CD4-positive, alpha-beta memory T cell (primary cell): ENCODE measurements around the gene ACOX1. TPM values are rescaled to one million over a fixed set of nuclear protein-coding genes. Genes with fewer than 3 reads are reported as not detected.

Experiments used
- CTCF ChIA-PET: fragments of 350-600 bp; sonication (Branson Sonifier 250); formaldehyde crosslinking; loops from one replicate; lab custom pipeline; 2021; ENCODE audit warnings: inconsistent platforms; ENCODE audit not compliant: partially characterized antibody; lab: Charles Lee
- POLR2A ChIA-PET: fragments of 350-600 bp; sonication (Branson Sonifier 250); formaldehyde crosslinking; loops from one replicate; lab custom pipeline; 2021; ENCODE audit not compliant: partially characterized antibody; lab: Charles Lee
- DNase-seq, 5 donors: peaks; one replicate each; pipeline versions ENCODE4 v3.0.0 to v3.0.0-alpha.2; 2020 to 2022; ENCODE audit warnings: mixed read lengths in 1 of 5
- H3K27ac ChIP-seq: one replicate; pipeline ENCODE4 v1.7.0; 2013; ENCODE audit warnings: low read depth, low read length
- H3K27me3 ChIP-seq: 2 replicates; pipeline ENCODE4 v1.7.0; 2013; ENCODE audit warnings: mild to moderate bottlenecking, low read length, moderate library complexity; ENCODE audit not compliant: insufficient read depth
- H3K36me3 ChIP-seq: 2 replicates; pipeline ENCODE4 v1.7.0; 2013; ENCODE audit warnings: mild to moderate bottlenecking, low read length, moderate library complexity; ENCODE audit not compliant: insufficient read depth
- H3K4me1 ChIP-seq: 2 replicates; pipeline ENCODE4 v1.7.0; 2013; ENCODE audit warnings: mild to moderate bottlenecking, low read length, moderate library complexity; ENCODE audit not compliant: insufficient read depth
- H3K4me3 ChIP-seq, 2 donors: one replicate each; pipeline ENCODE4 v1.7.0; 2013; ENCODE audit warnings: low read length in 2 of 2, mild to moderate bottlenecking in 1 of 2
- H3K9me3 ChIP-seq, 2 donors: one replicate each; pipeline ENCODE4 v1.7.0; 2013; ENCODE audit warnings: low read length in 2 of 2, control low read depth in 1 of 2; ENCODE audit not compliant: control insufficient read depth in 1 of 2
- H3K27ac Mint-ChIP-seq, 7 donors: one replicate each; pipeline ENCODE4 v1.8.0; 2020 to 2021; ENCODE audit warnings: mixed read lengths in 7 of 7, mild to moderate bottlenecking in 6 of 7, inconsistent platforms in 3 of 7, moderate library complexity in 3 of 7
- H3K27me3 Mint-ChIP-seq, 2 donors: one replicate each; pipeline ENCODE4 v1.8.0; 2020 to 2021; ENCODE audit warnings: mixed read lengths in 2 of 2
- H3K36me3 Mint-ChIP-seq, 2 donors: one replicate each; pipeline ENCODE4 v1.8.0; 2020 to 2021; ENCODE audit warnings: mixed read lengths in 2 of 2, inconsistent platforms in 1 of 2, mild to moderate bottlenecking in 1 of 2
- H3K4me1 Mint-ChIP-seq, 4 donors: one replicate each; pipeline ENCODE4 v1.8.0; 2020 to 2021; ENCODE audit warnings: mixed read lengths in 4 of 4, mild to moderate bottlenecking in 1 of 4
- H3K4me3 Mint-ChIP-seq, 8 donors: one replicate each; pipeline ENCODE4 v1.8.0; 2020 to 2021; ENCODE audit warnings: mixed read lengths in 8 of 8, mild to moderate bottlenecking in 7 of 8, moderate library complexity in 6 of 8, inconsistent platforms in 3 of 8
- H3K9me3 Mint-ChIP-seq, 8 donors: one replicate each; pipeline ENCODE4 v1.8.0; 2020 to 2021; ENCODE audit warnings: mixed read lengths in 8 of 8, mild to moderate bottlenecking in 5 of 8, inconsistent platforms in 3 of 8, moderate library complexity in 1 of 8
- intact Hi-C: fragments of 100-400 bp; cut with micrococcal nuclease; formaldehyde crosslinking; loops from one replicate; pipeline ENCODE4 v1.15.1; 2023
- polyA plus RNA-seq, 2 donors: library from polyadenylated mRNA; unstranded; fragments of 300-500 nt; fragmentation: Illumina TruSeq; gene quantifications; one replicate each; pipeline ENCODE4 v1.2.3, GENCODE V29; 2021
- total RNA-seq, 2 experiments: library from RNA; stranded (reverse); gene quantifications; one replicate each; pipeline ENCODE4 v1.2.3, GENCODE V29; 2021

The ACOX1 gene
- total and polyA plus RNA-seq, 4 experiments from 2014 or later = 10.2 to 31.7 (median 22.4) TPM

DNA sequence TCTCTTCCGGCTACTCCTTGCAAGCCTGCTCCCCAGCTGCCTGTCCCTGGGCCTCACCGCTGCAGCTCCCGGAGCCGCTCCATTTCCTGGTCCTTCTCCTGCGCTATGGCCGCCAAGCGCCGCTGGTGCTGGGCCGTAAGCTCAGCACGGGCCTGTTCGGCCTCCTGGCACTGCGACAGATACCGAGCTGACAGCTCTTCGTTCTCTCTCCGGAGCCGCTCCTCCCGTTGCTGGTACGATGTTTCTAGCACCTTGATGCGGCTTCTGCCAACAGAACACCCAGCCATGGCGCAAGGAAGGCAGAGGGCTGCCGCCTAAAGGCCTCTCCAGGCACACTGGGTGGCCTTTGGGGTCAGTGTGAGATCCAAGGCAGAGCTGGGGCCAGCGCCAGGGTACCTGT lies 59.4 kb downstream of the ACOX1 start:
- no peak overlapping the region for H3K4me3 ChIP-seq
- no peak overlapping the region for H3K27ac ChIP-seq
- Mint-ChIP-seq H3K4me3 (no peak overlapping the region), H3K9me3 (no peaks in the 10 kb centered on the region), H3K27me3 (no peaks in the 10 kb centered on the region), H3K27ac (peak overlapping the region in 1 of 7 donors; percentile 61), H3K36me3 (peaks cover 4 to 10% of the 10 kb centered on the region in 2 donors), H3K4me1 (peaks cover 0 to 11% (median 4%) of the 10 kb centered on the region in 4 donors)
- ChIA-PET POLR2A (interaction anchor here (1.1 kb wide), 1 partner anchor 21 kb away, joined by 3 read pairs; the partner anchor contains the start of gene FBF1), CTCF (no interaction called here)
- intact Hi-C loops = no loop called here
- no peak for DNase-seq
- no peaks in the 10 kb centered on the region for H3K27me3 ChIP-seq
- H3K4me1 ChIP-seq = no peaks in the 10 kb centered on the region
- H3K36me3 ChIP-seq = no peaks in the 10 kb centered on the region
- H3K9me3 ChIP-seq = no peaks in the 10 kb centered on the region

DNA sequence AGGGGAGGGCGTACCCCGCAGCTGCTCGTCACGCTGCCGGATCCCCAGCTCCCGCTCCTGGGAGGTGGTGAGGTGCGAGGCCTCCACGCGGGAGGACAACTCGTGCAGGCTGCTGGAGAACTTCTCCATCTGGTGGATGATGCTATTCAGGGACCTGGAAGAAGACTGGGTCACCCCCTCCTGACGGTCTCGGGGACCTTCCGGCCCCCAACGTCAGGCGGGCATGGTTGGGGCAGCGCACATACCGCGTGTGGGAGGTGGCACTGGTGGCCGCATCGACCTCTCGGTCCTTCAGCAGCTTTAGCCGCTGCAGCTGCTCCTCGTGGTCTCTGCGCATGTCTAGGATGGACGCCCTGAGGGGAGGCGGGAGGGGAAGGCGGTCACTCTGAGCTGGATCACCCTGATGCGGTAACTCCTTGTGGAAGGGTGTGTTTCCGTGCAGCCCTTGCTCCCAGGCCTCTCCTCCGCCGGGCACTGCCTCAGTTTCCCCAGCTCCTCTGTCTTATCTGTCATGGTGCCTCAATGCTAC lies 61.0 kb downstream of the ACOX1 start:
- H3K4me3 Mint-ChIP-seq = no peak overlapping the region
- Histone ChIP-seq H3K36me3 (no peaks in the 10 kb centered on the region), H3K4me3 (no peak overlapping the region), H3K27ac (no peak overlapping the region), H3K9me3 (no peaks in the 10 kb centered on the region), H3K4me1 (no peaks in the 10 kb centered on the region), H3K27me3 (no peaks in the 10 kb centered on the region)
- H3K27me3 Mint-ChIP-seq = no peaks in the 10 kb centered on the region
- peak overlapping the region in 1 of 7 donors; percentile 55 for H3K27ac Mint-ChIP-seq
- intact Hi-C loops = no loop called here
- no peak for DNase-seq
- POLR2A ChIA-PET = no interaction called here
- H3K36me3 Mint-ChIP-seq = peaks cover 4 to 10% of the 10 kb centered on the region in 2 donors
- H3K4me1 Mint-ChIP-seq = peaks cover 0 to 11% (median 4%) of the 10 kb centered on the region in 4 donors
- H3K9me3 Mint-ChIP-seq = no peaks in the 10 kb centered on the region
- CTCF ChIA-PET = interaction anchor here (1.2 to 1.4 kb wide), 2 partner anchors 12 to 87 kb away, joined by 3 to 4 read pairs; no protein-coding TSS in a partner anchor

DNA sequence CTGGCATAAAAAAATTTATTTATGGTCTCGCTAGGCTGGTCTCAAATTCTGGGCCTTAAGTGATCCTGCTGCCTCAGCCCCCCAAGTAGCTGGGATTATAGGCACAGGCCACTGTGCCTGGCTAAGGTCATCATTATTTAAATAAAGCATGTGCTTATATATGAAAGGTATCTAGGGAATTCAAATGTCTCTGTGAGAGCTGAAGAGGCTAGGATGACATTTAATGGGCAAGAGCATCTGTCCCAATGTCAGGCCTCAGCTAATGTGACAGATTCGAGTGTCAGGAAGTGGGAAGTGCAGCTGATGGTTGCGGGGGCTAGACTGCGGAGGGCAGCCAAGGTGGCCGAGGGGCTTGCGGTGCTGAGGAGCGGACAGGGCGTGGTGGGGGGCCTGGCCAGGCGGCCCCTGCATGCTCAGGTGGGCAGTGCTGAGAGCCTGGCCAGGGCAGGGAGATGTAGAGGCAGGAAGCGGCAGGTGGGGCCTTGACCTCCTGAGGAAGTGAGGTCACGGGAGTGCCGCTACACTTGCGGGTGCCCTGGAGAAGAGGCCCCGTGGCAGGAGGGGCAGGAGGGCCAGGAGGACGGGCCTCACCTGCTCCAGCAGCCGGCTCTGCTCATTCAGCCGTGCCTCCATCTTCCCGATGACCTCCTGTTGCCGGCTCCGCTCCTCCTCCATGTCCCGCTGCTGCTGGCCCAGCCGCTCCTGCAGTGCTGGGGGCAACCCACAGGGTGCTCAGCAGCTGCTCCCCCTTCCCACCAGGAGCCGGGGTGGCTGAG lies 61.6 kb downstream of the ACOX1 start:
- peak overlapping the region in 4 of 7 donors; percentile 30 to 83 (median 62) for H3K27ac Mint-ChIP-seq
- Histone ChIP-seq H3K9me3 (no peaks in the 10 kb centered on the region), H3K27ac (no peak overlapping the region), H3K4me3 (no peak overlapping the region), H3K36me3 (no peaks in the 10 kb centered on the region), H3K27me3 (no peaks in the 10 kb centered on the region), H3K4me1 (no peaks in the 10 kb centered on the region)
- ChIA-PET POLR2A (no interaction called here), CTCF (interaction anchor here (1.0 to 1.4 kb wide), 3 partner anchors 11 to 164 kb away, joined by 3 to 4 read pairs (median 3); no protein-coding TSS in a partner anchor)
- H3K27me3 Mint-ChIP-seq = no peaks in the 10 kb centered on the region
- no peaks in the 10 kb centered on the region for H3K9me3 Mint-ChIP-seq
- peaks cover 4 to 8% of the 10 kb centered on the region in 2 donors for H3K36me3 Mint-ChIP-seq
- peaks cover 0 to 11% (median 4%) of the 10 kb centered on the region in 4 donors for H3K4me1 Mint-ChIP-seq
- intact Hi-C loops = no loop called here
- H3K4me3 Mint-ChIP-seq = peak overlapping the region in 4 of 8 donors; percentile 11 to 69 (median 33)
- no peak for DNase-seq

DNA sequence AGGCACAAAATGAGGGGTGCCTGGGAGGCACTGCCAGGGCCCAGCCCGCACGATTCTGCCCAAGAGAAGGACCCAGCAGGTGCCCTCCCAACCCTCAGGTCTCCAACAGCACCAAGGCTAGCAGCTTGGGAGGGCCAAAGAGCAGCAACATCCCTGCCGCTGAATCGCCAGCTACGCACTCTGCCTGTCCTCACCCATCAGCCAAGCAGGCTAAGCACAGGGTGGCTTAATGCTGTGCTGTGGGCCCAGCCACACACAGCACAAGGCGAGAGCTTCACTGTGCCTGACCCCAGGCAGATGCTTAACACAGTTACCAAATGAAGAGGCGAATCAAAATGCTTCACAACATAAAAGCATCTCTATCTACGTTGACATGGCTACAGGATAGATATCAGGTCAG lies 63.7 kb downstream of the ACOX1 start:
- POLR2A ChIA-PET = no interaction called here
- Histone ChIP-seq H3K9me3 (no peaks in the 10 kb centered on the region), H3K36me3 (no peaks in the 10 kb centered on the region), H3K27me3 (no peaks in the 10 kb centered on the region), H3K27ac (no peak overlapping the region), H3K4me3 (no peak overlapping the region), H3K4me1 (no peaks in the 10 kb centered on the region)
- H3K9me3 Mint-ChIP-seq = no peaks in the 10 kb centered on the region
- DNase-seq = no peak
- CTCF ChIA-PET = interaction anchor here (1.2 to 1.9 kb wide), 2 partner anchors 10 to 91 kb away, joined by 4 to 7 read pairs; partner anchors contain the start of gene MRPL38
- no peaks in the 10 kb centered on the region for H3K27me3 Mint-ChIP-seq
- peaks cover 0 to 11% (median 4%) of the 10 kb centered on the region in 4 donors for H3K4me1 Mint-ChIP-seq
- H3K4me3 Mint-ChIP-seq = no peak overlapping the region
- no peak overlapping the region for H3K27ac Mint-ChIP-seq
- intact Hi-C loops = no loop called here
- peaks cover 4 to 8% of the 10 kb centered on the region in 2 donors for H3K36me3 Mint-ChIP-seq

DNA sequence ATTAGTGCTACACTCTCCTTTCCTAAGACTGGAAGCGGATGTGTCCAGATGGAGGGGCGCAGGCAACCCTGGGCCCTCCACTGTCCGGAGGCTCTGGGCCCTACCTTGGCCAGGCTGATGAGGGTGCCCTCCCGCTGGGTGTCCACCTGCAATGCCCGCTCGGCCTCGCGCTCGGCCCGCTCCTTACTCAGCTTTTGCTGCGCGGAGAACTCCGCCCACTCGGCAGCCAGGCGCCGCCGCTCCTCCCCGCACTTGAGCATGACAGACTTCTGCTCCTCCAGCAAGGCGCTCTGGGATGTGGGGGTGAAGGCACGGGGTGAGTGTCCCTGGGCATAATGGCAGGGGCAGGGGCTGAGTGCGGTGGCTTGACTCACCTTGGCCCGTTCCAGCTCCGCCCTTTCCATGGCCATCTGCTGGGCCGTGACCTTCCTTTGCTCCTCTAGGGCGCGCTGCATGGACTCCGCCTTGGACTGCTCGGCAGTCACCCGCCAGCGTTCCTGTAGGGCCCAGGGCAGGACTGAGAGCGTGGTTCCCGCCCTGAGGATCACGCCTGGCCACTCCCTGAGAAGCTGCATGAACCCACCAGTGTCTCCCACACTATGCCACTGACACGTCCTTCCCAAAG lies 64.2 kb downstream of the ACOX1 start:
- peaks cover 4 to 8% of the 10 kb centered on the region in 2 donors for H3K36me3 Mint-ChIP-seq
- no peaks in the 10 kb centered on the region for H3K36me3 ChIP-seq
- H3K27ac ChIP-seq = no peak overlapping the region
- no peak overlapping the region for H3K4me3 ChIP-seq
- no peak overlapping the region for H3K4me3 Mint-ChIP-seq
- no peaks in the 10 kb centered on the region for H3K9me3 Mint-ChIP-seq
- no peaks in the 10 kb centered on the region for H3K27me3 Mint-ChIP-seq
- H3K9me3 ChIP-seq = no peaks in the 10 kb centered on the region
- CTCF ChIA-PET = interaction anchor here (1.2 to 1.9 kb wide), 2 partner anchors 10 to 91 kb away, joined by 4 to 7 read pairs; partner anchors contain the start of gene MRPL38
- intact Hi-C loops = no loop called here
- no peak overlapping the region for H3K27ac Mint-ChIP-seq
- no peaks in the 10 kb centered on the region for H3K27me3 ChIP-seq
- no peaks in the 10 kb centered on the region for H3K4me1 ChIP-seq
- POLR2A ChIA-PET = no interaction called here
- DNase-seq = no peak
- H3K4me1 Mint-ChIP-seq = peaks cover 0 to 11% (median 4%) of the 10 kb centered on the region in 4 donors

DNA sequence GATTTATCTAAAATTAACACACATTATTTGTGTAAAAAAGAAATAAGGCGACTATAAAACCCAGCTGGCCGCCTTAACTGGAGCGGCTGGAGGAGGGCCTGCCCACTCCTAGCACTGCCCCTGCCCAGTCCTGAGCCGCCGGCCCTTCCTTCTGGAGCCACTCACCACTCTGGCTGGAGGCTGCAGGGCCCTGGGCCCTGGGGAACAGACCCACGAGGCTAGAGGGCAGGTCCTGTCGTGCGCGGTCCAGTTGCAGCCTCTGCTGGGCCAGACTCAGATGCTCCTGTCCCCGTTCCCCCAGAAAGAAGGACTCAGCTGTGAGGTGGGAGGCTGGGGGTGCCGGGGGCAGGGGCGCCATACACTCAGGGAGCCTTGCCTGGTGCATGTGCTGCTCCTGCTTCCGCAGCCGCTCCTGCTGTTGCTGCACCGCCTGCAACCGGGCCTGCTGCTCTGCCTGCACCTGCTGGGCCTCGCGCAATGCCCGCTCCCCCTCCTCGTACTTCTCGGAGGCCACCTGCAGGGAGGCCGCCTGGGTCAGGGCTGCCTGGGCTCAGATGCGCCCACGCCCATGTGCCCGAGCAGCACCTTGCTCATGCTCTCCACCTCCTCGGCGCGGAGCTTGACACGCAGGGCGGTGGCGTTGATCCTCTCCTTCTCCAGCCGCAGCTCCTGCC lies 65.3 kb downstream of the ACOX1 start:
- Histone ChIP-seq H3K36me3 (no peaks in the 10 kb centered on the region), H3K4me1 (no peaks in the 10 kb centered on the region), H3K4me3 (no peak overlapping the region), H3K9me3 (no peaks in the 10 kb centered on the region), H3K27ac (no peak overlapping the region), H3K27me3 (no peaks in the 10 kb centered on the region)
- H3K4me3 Mint-ChIP-seq = no peak overlapping the region
- ChIA-PET POLR2A (interaction anchor here (0.6 kb wide), 1 partner anchor 43 kb away, joined by 3 read pairs; no protein-coding TSS in a partner anchor), CTCF (no interaction called here)
- H3K36me3 Mint-ChIP-seq = peaks cover 4 to 5% of the 10 kb centered on the region in 2 donors
- peaks cover 0 to 11% (median 4%) of the 10 kb centered on the region in 4 donors for H3K4me1 Mint-ChIP-seq
- H3K27me3 Mint-ChIP-seq = no peaks in the 10 kb centered on the region
- intact Hi-C loops = no loop called here
- no peak for DNase-seq
- H3K27ac Mint-ChIP-seq = no peak overlapping the region
- H3K9me3 Mint-ChIP-seq = no peaks in the 10 kb centered on the region
